Measurements from ENCODE around the gene LMAN1. TPM values are rescaled to one million over a fixed set of nuclear protein-coding genes. Genes with fewer than 3 reads are reported as not detected.
A peak's percentile ranks its signal among the peaks of the same experiment; 100 is the strongest.

The LMAN1 gene, protein sequence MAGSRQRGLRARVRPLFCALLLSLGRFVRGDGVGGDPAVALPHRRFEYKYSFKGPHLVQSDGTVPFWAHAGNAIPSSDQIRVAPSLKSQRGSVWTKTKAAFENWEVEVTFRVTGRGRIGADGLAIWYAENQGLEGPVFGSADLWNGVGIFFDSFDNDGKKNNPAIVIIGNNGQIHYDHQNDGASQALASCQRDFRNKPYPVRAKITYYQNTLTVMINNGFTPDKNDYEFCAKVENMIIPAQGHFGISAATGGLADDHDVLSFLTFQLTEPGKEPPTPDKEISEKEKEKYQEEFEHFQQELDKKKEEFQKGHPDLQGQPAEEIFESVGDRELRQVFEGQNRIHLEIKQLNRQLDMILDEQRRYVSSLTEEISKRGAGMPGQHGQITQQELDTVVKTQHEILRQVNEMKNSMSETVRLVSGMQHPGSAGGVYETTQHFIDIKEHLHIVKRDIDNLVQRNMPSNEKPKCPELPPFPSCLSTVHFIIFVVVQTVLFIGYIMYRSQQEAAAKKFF
- total RNA-seq, result 100 to 1,000 TPM; 124 to 146 TPM

DNA sequence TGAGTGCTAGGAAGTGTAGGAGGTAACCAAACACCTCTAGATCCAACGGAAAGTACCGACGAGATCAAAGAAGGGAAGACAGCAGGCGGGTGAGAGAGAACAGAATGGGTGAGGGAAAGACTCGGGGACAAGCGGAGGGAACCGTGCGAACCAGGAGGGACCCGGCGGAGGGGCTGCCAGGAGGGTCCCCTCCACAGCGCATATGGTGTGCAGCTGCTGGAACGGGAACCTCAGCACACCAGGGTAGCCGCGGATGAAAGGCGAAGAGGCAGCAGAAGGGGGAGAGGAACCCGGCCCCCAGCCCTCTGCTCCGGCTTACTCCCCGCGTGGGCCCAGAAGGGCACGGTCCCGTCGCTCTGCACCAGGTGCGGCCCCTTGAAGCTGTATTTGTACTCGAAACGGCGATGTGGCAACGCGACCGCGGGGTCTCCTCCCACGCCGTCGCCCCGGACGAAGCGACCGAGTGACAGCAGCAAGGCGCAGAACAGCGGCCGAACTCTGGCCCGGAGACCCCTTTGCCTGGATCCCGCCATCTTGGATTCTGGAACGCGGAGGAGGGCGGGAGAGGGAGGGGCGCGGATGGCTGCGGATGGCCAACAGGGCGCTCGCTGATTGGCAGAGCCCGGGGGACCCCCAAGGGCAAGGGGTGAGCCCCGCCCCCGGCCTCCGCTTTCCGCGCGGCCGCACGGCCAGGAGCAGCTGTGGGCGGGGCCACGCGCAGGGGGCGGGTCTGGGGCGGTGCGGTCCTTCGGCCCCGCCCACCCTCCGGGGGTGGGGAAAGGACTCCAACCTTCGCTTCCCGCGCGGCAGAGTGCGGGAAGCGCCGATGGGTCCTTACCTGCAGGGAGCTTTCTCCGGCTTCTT, at the start of gene LMAN1:
TSS of gene LMAN1 (minus strand) at position 554 of the 864 bp plus-strand sequence. CDS start at position 533, 21 bp downstream.
- H3K27me3 Mint-ChIP-seq, result peaks cover 5 to 7% of the 10 kb centered on the region in 2 donors
- peak; percentile 99 for DNase-seq (ENCODE audit: low spot score)
- peak within 1 kb of the TSS; percentile 96 for H3K4me3 Mint-ChIP-seq
- H3K27ac Mint-ChIP-seq, result peak within 1 kb of the TSS; percentile 93 to 98
- H3K9me3 Mint-ChIP-seq, result no peaks in the 10 kb centered on the region
- H3K4me1 Mint-ChIP-seq (ENCODE audit: low read depth in 2 of 2), result peaks cover 21 to 24% of the 10 kb centered on the region in 2 donors
- H3K36me3 Mint-ChIP-seq, result peaks cover 16% of the 10 kb centered on the region
- ATAC-seq, result peak; percentile 99 to 100

DNA sequence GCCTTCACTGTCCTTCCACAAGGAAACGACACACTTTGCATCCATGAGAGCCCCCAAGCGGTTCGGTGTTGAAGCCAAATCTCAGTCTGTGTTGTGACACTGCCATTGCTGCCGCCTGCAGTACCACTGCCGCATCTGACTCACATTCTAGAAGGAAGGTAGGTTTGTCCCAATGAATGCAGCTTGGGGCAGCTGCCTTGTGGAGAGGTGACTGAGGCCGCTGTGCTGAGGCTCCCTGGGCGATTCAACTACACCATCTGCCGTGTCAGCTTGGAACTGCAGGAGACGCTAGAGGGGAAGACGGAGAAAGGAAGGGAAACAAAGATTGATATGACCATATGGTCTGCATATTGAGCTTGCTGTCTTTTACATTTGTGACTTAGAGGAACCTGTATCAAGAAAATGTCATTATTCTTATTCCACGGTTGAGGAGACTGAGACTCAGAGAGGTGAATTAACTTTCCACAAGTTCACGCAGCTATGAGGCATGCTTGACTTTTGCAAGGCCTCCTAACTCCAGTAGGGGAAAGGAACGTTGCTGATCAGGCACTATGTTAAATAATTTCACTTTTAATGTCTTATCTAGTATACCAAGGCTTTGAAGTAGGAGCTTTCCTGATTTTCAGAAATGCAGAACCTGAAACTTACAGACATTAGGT, 43.5 kb upstream of the LMAN1 start:
- H3K9me3 Mint-ChIP-seq, result no peaks in the 10 kb centered on the region
- no peak overlapping the region for H3K27ac Mint-ChIP-seq
- no peaks in the 10 kb centered on the region for H3K36me3 Mint-ChIP-seq
- DNase-seq (ENCODE audit: low spot score) (peak; percentile 63), ATAC-seq (peak; percentile 86 to 88)
- H3K4me1 Mint-ChIP-seq (ENCODE audit: low read depth in 2 of 2), result no peaks in the 10 kb centered on the region
- no peak overlapping the region for H3K4me3 Mint-ChIP-seq
- peaks cover 0 to 3% of the 10 kb centered on the region in 2 donors for H3K27me3 Mint-ChIP-seq

DNA sequence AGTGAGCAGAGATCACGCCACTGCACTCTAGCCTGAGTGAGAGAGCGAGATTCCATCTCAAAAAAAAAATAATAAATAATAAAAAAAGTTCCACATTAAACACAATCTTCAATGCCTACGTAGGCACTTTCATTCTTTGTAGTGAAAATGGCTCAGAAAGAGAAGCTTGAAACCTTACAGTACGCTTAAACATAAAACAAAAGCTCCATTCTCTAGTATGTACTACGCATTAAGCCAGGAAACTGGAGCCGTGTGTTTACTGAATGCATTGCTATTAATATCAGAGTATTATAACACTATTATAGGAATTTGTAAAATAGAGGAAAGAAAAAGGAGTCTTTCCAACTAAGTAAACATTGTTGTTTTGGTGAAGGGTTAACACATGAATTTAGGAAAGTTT, 41.3 kb upstream of the LMAN1 start:
- no peak for ATAC-seq
- H3K4me1 Mint-ChIP-seq (ENCODE audit: low read depth in 2 of 2), result peaks cover 6 to 8% of the 10 kb centered on the region in 2 donors
- H3K36me3 Mint-ChIP-seq, result no peaks in the 10 kb centered on the region
- H3K4me3 Mint-ChIP-seq, result no peak overlapping the region
- no peaks in the 10 kb centered on the region for H3K9me3 Mint-ChIP-seq
- H3K27ac Mint-ChIP-seq, result no peak overlapping the region
- peaks cover 8 to 10% of the 10 kb centered on the region in 2 donors for H3K27me3 Mint-ChIP-seq
- no peak for DNase-seq (ENCODE audit: low spot score)

DNA sequence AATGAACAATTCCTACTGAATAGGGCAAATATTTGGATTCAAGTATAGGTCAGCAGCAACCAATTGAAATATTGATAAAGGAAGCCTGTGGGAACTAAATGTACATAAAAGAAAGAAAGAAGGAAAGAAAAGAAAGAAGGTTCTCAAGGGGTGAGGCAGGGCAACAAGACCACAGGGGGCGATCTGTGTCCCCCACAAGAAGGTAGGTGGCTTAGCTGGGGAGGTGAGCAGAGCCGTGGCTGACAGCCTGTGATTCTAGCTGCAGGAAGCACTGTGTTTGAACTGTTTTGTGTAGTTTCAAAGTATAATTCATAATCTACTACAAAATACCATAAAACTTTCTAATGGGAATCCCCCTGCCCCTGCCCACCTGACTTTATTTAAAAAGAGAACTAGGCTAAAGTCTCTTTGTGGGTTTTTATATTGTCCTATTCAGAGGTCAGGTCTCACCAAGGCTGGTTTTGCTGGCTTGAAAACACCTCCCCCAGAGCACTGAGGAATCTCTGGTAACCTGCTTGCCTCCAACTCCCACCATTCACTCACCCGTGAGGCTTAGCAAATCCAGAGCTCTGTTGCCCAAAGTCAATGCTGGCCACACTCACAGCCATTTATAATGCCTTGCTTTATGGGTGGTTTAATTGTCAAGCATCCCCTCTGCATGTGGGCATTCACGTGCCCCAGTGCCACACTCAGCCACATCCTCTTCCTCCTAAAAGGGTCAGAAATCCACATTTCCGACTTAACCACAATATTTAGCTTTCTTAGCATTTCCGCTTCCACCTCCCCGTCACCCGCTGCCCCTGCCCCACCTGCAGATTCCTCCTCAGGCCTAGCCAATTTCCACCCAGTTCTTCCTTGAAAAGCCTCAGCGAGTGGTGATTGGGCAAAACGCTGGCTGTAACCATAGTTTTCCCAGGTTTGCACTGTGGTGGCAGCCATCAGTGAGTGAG, 36.4 kb upstream of the LMAN1 start:
- ATAC-seq, result no peak
- Mint-ChIP-seq H3K9me3 (no peaks in the 10 kb centered on the region), H3K27me3 (peaks cover 22 to 23% of the 10 kb centered on the region in 2 donors), H3K4me3 (no peak overlapping the region), H3K4me1 (ENCODE audit: low read depth in 2 of 2) (peaks cover 12% of the 10 kb centered on the region in 2 donors), H3K27ac (no peak overlapping the region), H3K36me3 (no peaks in the 10 kb centered on the region)
- DNase-seq (ENCODE audit: low spot score), result no peak

DNA sequence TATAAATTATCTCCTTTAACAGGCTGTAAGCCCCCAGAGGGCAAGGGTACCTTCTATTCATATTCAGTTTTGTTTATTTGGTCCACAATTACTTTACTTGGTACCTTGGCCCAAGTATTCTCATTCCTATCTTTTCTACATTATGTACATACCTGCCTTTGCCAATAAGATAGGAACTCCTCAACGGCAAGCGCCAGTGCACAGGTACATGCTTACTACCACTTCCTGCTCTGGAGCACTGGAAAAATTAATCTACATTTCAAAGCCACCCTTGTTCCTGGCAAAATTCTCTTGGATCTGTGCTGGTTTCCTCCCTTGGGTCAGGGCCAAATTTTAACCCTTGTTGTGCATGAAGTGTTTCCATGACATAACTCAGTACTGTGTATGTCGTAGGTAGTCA, 34.3 kb upstream of the LMAN1 start:
- DNase-seq (ENCODE audit: low spot score) (no peak), ATAC-seq (no peak)
- Mint-ChIP-seq H3K36me3 (no peaks in the 10 kb centered on the region), H3K27me3 (peaks cover 26 to 28% of the 10 kb centered on the region in 2 donors), H3K27ac (no peak overlapping the region), H3K4me3 (no peak overlapping the region), H3K4me1 (ENCODE audit: low read depth in 2 of 2) (peaks cover 12% of the 10 kb centered on the region in 2 donors), H3K9me3 (no peaks in the 10 kb centered on the region)

DNA sequence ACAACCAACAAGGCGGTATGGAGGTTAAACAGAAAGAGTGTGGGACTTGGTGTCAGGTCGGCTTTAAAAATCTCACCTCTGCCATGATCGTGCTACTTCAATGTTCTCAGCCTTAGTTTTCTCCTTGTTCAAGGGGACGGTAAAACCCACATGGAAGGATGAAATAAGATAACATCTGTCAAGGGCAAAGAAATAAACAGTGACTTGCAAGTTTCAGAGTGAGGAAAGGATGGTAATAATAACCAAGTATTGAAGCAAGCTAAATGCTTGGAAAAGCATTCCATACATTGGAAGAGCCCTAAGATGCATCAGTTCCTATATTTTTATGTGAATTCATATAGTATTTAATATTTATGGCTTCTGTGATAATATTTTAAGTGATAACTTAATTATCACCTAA, 29.8 kb upstream of the LMAN1 start:
- no peak overlapping the region for H3K4me3 Mint-ChIP-seq

DNA sequence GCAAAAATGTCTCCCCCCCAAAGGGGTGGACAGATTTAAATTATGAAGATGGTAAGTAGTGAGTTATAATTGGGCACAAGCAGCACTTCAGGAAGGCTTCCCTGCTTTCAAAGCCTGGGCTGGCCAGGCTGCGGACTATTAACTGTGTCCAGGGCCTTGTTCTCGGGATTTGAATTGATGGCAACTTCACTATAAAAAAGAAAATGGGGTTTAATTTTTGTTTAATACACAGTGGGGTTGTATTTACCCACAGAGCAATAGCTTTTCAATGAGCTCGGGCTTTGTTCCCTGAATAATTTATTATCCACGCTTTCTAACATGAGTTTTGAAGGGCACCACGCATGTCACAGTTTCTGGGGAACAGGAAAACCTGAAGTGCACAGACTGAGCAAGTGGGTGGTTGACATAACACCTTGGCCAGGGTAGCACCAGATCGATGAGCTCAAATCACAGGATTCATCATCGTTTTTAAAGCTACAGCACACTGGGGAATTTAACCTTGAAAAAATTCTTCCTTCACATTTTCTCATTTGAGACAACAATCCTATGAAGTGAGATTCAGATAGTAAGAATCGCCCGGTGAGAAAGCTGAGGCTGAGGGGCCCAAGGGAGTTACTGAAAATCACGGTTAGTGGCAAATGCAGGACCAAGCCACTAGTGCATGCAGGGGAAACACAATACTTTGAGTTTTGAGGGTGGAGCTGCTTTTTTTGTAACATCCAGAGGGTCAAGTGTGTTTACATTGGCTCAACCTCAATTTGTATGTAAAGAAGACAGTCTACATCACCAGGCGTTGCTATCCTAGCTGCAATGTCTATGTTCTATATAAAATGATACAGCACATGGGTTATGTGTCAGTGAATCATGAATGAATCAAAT, 28.9 kb upstream of the LMAN1 start:
- H3K4me1 Mint-ChIP-seq (ENCODE audit: low read depth in 2 of 2), result no peaks in the 10 kb centered on the region
- peaks cover 6 to 13% of the 10 kb centered on the region in 2 donors for H3K27me3 Mint-ChIP-seq
- no peaks in the 10 kb centered on the region for H3K36me3 Mint-ChIP-seq
- no peak overlapping the region for H3K27ac Mint-ChIP-seq
- H3K4me3 Mint-ChIP-seq, result no peak overlapping the region
- DNase-seq (ENCODE audit: low spot score), result no peak
- no peaks in the 10 kb centered on the region for H3K9me3 Mint-ChIP-seq
- ATAC-seq, result no peak

More for the DNA sequence above, 29.8 kb upstream of the LMAN1 start:
- Mint-ChIP-seq H3K27ac (no peak overlapping the region), H3K36me3 (no peaks in the 10 kb centered on the region), H3K9me3 (no peaks in the 10 kb centered on the region), H3K27me3 (peaks cover 6 to 13% of the 10 kb centered on the region in 2 donors), H3K4me1 (ENCODE audit: low read depth in 2 of 2) (no peaks in the 10 kb centered on the region)
- no peak for DNase-seq (ENCODE audit: low spot score)
- ATAC-seq, result no peak

DNA sequence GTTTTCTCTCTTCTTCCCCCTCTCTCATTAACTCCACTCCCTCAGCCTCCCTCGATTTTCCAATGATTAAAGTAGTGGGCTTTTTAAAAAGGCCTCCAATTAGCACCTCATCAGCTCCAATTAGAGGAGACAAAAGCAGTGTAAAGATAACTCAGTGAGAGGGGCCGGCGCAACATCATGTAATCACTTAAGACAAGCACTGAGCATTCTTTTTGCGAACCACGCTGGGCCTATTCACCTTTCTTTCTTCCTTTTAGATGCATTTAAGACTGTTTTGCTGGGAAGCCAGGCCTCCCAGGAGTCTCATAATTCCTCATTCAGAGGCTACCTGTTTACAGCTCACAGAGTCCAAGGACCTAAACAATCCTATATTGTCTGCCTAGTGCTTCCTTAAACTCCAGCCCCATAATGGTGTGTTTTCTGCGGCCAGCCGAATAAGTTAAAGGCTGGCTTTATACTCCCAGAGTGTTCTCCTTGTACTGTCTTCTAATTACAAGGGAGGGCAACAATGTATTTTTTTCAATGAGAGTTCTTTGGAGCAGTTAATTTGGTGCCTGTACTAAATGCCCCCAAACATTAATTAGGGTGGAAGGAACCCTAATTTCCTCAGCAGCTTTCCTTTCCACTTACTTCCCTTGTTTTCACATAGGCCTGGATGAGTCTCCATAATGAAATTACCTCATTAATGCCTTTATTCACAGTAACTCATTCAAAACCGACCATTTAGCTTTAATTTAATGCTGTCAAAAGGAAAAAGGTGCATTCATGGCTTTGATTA, 28.0 kb upstream of the LMAN1 start:
- Mint-ChIP-seq H3K27ac (no peak overlapping the region), H3K36me3 (no peaks in the 10 kb centered on the region), H3K4me3 (no peak overlapping the region), H3K9me3 (no peaks in the 10 kb centered on the region), H3K27me3 (peaks cover 6 to 7% of the 10 kb centered on the region in 2 donors), H3K4me1 (ENCODE audit: low read depth in 2 of 2) (no peaks in the 10 kb centered on the region)
- ATAC-seq, result no peak
- no peak for DNase-seq (ENCODE audit: low spot score)

DNA sequence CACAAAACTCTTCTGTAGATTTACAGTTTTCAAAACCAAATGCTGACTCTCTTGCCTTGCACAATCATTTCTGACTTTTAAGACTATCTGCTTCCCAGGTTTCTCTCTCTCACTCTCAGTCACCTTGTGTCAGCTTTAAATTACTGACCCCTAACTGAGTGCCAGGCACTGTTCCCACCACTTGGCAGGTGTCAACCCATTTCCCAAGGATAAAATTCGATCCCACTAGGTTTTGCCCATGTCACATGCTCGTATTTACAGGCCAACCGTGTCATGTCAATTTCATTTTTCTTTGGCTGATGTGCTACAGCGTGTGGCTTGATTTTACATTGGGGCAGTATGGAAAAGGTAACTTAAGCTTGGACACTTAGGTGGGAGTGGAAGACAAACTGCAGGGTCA, 26.1 kb upstream of the LMAN1 start:
- Mint-ChIP-seq H3K4me3 (no peak overlapping the region), H3K27ac (no peak overlapping the region), H3K9me3 (no peaks in the 10 kb centered on the region), H3K27me3 (peaks cover 3 to 9% of the 10 kb centered on the region in 2 donors), H3K36me3 (no peaks in the 10 kb centered on the region), H3K4me1 (ENCODE audit: low read depth in 2 of 2) (no peaks in the 10 kb centered on the region)
- ATAC-seq, result no peak
- no peak for DNase-seq (ENCODE audit: low spot score)

DNA sequence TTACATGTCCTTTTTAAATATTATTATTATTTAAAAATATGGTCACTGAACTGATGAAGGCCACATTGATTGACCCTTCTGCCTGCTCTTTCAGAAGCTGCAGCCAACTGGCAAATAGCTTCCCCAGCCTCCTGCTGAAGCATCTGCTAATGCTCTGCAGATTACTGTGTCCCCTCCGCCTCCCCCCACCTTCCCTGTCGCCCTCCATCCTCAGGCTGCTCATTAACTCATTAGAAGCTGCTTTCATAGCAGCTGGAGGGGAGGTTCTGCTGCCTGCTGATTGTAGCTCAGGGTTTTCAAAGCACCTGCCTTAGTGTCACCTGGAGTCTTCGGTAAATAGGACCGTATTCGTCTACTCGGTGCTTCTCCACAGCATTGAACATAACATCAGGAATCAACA, 24.8 kb upstream of the LMAN1 start:
- H3K9me3 Mint-ChIP-seq, result no peaks in the 10 kb centered on the region
- peaks cover 9 to 20% of the 10 kb centered on the region in 2 donors for H3K27me3 Mint-ChIP-seq
- DNase-seq (ENCODE audit: low spot score) (no peak), ATAC-seq (no peak)
- no peaks in the 10 kb centered on the region for H3K36me3 Mint-ChIP-seq
- H3K27ac Mint-ChIP-seq, result no peak overlapping the region
- no peak overlapping the region for H3K4me3 Mint-ChIP-seq
- H3K4me1 Mint-ChIP-seq (ENCODE audit: low read depth in 2 of 2), result no peaks in the 10 kb centered on the region

DNA sequence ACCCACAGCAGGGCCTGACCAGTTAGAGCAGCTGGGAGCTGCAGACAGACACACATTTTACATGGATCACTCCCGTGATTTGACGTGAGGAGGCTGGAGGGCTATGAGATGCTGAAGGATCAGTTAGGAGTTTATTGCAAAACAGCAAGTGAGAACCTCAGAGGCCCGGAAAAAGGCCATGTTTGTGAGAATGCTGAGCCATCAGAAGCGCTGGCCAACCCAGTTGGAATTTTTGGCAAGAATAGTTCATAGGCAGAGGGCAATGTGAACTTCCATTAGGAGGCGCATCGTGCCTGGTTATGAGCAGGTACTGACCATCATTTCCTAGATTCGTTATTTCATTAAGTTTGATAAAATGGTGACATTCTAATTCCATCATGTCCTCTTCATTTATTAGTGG, 23.3 kb upstream of the LMAN1 start:
- no peaks in the 10 kb centered on the region for H3K4me1 Mint-ChIP-seq (ENCODE audit: low read depth in 2 of 2)
- ATAC-seq (no peak), DNase-seq (ENCODE audit: low spot score) (no peak)
- H3K27me3 Mint-ChIP-seq, result peaks cover 23 to 34% of the 10 kb centered on the region in 2 donors
- no peaks in the 10 kb centered on the region for H3K9me3 Mint-ChIP-seq
- no peaks in the 10 kb centered on the region for H3K36me3 Mint-ChIP-seq
- no peak overlapping the region for H3K27ac Mint-ChIP-seq
- H3K4me3 Mint-ChIP-seq, result no peak overlapping the region

Measured in natural killer cell treated with Interleukin-12 subunit alpha and Interleukin-12 subunit beta and Interleukin-15 and Interleukin-18, amount 100 ng/mL, for 72 hours (primary cell).